ENCODE data around the gene CXCL11. TPM values are rescaled to one million over a fixed set of nuclear protein-coding genes. Genes with fewer than 3 reads are reported as not detected.

Gene CXCL11
- total RNA-seq, 4 donors from 2014 or later = not detected

DNA sequence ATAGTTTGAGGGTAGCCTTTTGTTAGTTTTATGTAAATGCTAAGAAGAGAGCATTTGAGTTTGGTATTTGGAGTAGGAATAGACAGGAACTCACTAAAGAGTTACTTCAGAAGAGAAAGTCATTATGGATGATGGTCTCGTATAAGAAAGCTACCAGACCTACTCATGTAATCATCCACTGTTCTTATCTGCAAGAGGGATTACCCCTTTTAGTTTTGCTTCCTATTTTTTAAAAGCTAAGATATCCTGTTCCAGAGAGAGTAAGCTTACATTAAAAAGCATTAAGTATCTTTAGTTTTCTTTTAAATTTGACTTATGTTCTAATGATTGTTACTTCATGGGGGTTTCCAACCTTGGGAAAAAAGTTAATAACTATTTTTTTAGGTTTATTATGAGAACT lies 26.1 kb upstream of the CXCL11 start:
- DNase-seq (ENCODE audit: extremely low spot score) = no peak
- intact Hi-C loops (cut with DNase I) = no loop called here
- Histone ChIP-seq H3K36me3 (no peaks in the 10 kb centered on the region), H3K4me1 (no peaks in the 10 kb centered on the region), H3K27me3 (no peaks in the 10 kb centered on the region), H3K27ac (replicated peaks in 1 of 4) (no peak overlapping the region), H3K4me3 (no peak overlapping the region), H3K9me3 (no peaks in the 10 kb centered on the region)
- TF ChIP-seq EP300 (IDR thresholded peaks at IDR 0.05) (no peak), POLR2A (IDR thresholded peaks at IDR 0.05; ENCODE audit: low read depth) (no peak), POLR2AphosphoS5 (IDR thresholded peaks at IDR 0.05) (no peak)
- TF ChIP-seq, protein P1, sequence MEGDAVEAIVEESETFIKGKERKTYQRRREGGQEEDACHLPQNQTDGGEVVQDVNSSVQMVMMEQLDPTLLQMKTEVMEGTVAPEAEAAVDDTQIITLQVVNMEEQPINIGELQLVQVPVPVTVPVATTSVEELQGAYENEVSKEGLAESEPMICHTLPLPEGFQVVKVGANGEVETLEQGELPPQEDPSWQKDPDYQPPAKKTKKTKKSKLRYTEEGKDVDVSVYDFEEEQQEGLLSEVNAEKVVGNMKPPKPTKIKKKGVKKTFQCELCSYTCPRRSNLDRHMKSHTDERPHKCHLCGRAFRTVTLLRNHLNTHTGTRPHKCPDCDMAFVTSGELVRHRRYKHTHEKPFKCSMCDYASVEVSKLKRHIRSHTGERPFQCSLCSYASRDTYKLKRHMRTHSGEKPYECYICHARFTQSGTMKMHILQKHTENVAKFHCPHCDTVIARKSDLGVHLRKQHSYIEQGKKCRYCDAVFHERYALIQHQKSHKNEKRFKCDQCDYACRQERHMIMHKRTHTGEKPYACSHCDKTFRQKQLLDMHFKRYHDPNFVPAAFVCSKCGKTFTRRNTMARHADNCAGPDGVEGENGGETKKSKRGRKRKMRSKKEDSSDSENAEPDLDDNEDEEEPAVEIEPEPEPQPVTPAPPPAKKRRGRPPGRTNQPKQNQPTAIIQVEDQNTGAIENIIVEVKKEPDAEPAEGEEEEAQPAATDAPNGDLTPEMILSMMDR (IDR thresholded peaks at IDR 0.05) = no peak
- WGBS = 71% methylated on average over 1 of the region's 1 CpG

DNA sequence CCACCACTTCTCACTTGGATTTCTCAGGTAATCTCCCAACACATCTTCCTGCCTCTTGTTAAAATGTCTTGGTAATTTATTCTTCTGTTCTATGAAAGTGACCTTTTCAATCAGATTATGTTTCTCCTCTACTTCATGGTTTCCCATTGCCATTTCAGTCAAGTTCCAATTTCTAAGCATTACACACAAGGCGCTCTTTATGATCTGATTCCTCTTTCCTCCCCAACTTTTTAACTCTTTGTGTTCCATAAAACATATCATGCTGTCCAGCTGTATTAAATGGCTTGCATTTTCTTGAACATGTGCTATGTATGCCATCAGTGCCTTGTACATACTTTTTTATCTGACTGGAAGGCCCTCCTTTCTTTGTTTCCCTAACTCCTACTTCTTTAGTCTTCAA lies 25.6 kb upstream of the CXCL11 start:
- no peak for DNase-seq (ENCODE audit: extremely low spot score)
- 57% methylated on average over 1 of the region's 1 CpG for WGBS
- intact Hi-C loops (cut with DNase I) = no loop called here
- H3K4me1 ChIP-seq = no peaks in the 10 kb centered on the region
- no peak overlapping the region for H3K4me3 ChIP-seq
- no peaks in the 10 kb centered on the region for H3K36me3 ChIP-seq
- TF ChIP-seq POLR2A (IDR thresholded peaks at IDR 0.05; ENCODE audit: low read depth) = no peak
- TF ChIP-seq POLR2AphosphoS5 (IDR thresholded peaks at IDR 0.05) = no peak
- TF ChIP-seq, protein P1 (IDR thresholded peaks at IDR 0.05) = no peak
- TF ChIP-seq EP300 (IDR thresholded peaks at IDR 0.05) = no peak
- no peaks in the 10 kb centered on the region for H3K9me3 ChIP-seq
- H3K27ac ChIP-seq (replicated peaks in 1 of 4) = no peak overlapping the region
- H3K27me3 ChIP-seq = no peaks in the 10 kb centered on the region

DNA sequence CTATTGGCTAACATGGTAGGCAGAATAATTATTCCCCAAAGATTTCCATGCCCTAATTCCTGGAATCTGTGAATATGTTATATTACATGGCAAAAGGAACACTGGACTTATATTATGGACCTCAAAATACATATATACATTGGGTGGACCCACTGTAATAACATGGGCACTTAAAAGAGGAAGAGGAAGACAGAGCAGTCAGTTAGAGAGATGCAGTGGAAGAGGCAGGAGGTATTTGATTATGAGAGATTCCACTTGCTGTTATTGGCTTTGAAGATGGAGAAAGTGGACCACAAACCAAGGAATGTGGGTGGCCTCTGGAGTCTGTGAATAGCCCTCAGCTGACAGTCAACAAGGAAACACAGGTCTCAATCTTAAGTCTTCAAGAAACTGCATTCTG lies 24.6 kb upstream of the CXCL11 start:
- Histone ChIP-seq H3K27ac (replicated peaks in 1 of 4) (no peak overlapping the region), H3K9me3 (no peaks in the 10 kb centered on the region), H3K27me3 (peaks cover 0 to 4% (median 0%) of the 10 kb centered on the region in 4 donors), H3K4me3 (no peak overlapping the region), H3K36me3 (no peaks in the 10 kb centered on the region), H3K4me1 (no peaks in the 10 kb centered on the region)
- intact Hi-C loops (cut with DNase I) = no loop called here
- TF ChIP-seq, protein P1 (IDR thresholded peaks at IDR 0.05) = no peak
- TF ChIP-seq EP300 (IDR thresholded peaks at IDR 0.05) = no peak
- no peak for TF ChIP-seq POLR2A (IDR thresholded peaks at IDR 0.05; ENCODE audit: low read depth)
- no peak for TF ChIP-seq POLR2AphosphoS5 (IDR thresholded peaks at IDR 0.05)
- no peak for DNase-seq (ENCODE audit: extremely low spot score)

DNA sequence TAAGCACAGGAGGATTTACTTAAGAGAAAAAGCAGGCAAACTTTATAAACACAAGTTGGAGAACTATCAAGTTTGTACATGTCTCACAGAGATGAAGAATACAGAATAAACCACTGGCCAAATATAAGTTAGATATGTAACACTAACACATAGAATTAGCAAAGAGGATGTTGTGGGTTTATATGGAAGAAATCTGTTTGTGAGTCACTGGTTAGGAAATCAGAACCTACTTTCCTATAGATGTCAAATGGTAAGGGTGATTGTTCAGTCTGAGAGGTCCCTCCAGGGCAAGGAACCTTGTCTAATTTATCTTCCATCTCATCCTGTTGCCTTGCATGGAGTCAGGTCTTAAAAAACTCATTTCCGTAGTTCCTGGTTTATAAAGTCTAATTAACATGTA lies 23.9 kb upstream of the CXCL11 start:
- 56% methylated on average over 1 of the region's 1 CpG for WGBS
- Histone ChIP-seq H3K9me3 (no peaks in the 10 kb centered on the region), H3K27ac (replicated peaks in 1 of 4) (no peak overlapping the region), H3K27me3 (peaks cover 0 to 7% (median 2%) of the 10 kb centered on the region in 4 donors), H3K4me1 (no peaks in the 10 kb centered on the region), H3K4me3 (no peak overlapping the region), H3K36me3 (no peaks in the 10 kb centered on the region)
- intact Hi-C loops (cut with DNase I) = no loop called here
- TF ChIP-seq EP300 (IDR thresholded peaks at IDR 0.05) (no peak), POLR2A (IDR thresholded peaks at IDR 0.05; ENCODE audit: low read depth) (no peak), POLR2AphosphoS5 (IDR thresholded peaks at IDR 0.05) (no peak)
- TF ChIP-seq, protein P1 (IDR thresholded peaks at IDR 0.05) = no peak
- DNase-seq (ENCODE audit: extremely low spot score) = no peak

DNA sequence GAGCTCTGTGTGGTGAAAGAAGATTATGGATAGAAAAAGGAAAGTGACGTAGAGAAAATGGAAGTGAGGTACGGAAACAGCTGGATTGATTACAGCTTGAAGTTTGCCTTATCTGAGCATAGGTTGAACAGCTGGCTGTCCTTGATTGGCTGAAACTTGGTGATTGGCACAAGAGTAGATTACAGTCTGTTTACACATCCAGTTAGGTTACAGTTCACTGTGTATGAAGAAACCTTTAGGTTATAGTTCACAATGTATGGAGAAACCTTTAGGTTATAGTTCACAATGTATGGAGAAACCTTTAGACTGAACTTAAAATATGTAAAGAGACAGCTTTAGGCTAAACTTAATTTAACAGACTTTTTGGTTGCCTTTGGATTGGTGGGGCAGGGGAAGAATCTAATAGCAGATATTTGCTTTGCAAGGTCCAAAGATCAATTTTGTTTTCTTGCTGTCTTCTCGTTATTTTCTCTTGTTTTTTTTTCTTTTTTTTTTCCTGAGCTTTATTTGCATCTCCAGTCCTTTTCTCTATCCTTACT lies 23.1 kb upstream of the CXCL11 start:
- intact Hi-C loops (cut with DNase I) = no loop called here
- 48% methylated on average over 3 of the region's 3 CpGs for WGBS
- no peak overlapping the region for H3K4me3 ChIP-seq

More for the DNA sequence above, 23.1 kb upstream of the CXCL11 start:
- Histone ChIP-seq H3K27me3 (peaks cover 0 to 8% (median 3%) of the 10 kb centered on the region in 4 donors), H3K4me1 (no peaks in the 10 kb centered on the region), H3K9me3 (no peaks in the 10 kb centered on the region), H3K27ac (replicated peaks in 1 of 4) (no peak overlapping the region), H3K36me3 (no peaks in the 10 kb centered on the region)
- TF ChIP-seq EP300 (IDR thresholded peaks at IDR 0.05) (no peak), POLR2A (IDR thresholded peaks at IDR 0.05; ENCODE audit: low read depth) (no peak), POLR2AphosphoS5 (IDR thresholded peaks at IDR 0.05) (no peak)
- TF ChIP-seq, protein P1 (IDR thresholded peaks at IDR 0.05) = no peak
- DNase-seq (ENCODE audit: extremely low spot score) = no peak
